ENCODE data around the gene RSPH10B2. TPM values are rescaled to one million over a fixed set of nuclear protein-coding genes. Genes with fewer than 3 reads are reported as not detected.
"Not testable (repeated sequence)": the region's sequence is repeated elsewhere in the genome, so short reads cannot be mapped to it uniquely, and the experiment has no call there.

The RSPH10B2 gene
- total RNA-seq, 1 donor from 2014 or later = 0.38 TPM

- H3K4me3 Mint-ChIP-seq (ENCODE audit: unreplicated experiment); H3K9me3 Mint-ChIP-seq (ENCODE audit: unreplicated experiment); H3K27ac Mint-ChIP-seq (ENCODE audit: unreplicated experiment); H3K4me1 Mint-ChIP-seq (ENCODE audit: unreplicated experiment); H3K36me3 Mint-ChIP-seq (ENCODE audit: unreplicated experiment); DNase-seq (ENCODE audit: extremely low spot score, unreplicated experiment): not testable (repeated sequence)
- peaks cover 14% of the 10 kb centered on the region for H3K27me3 Mint-ChIP-seq (ENCODE audit: unreplicated experiment)
Measured at GRCh38 chr7:6843092-6843491, 89.2 kb downstream of the RSPH10B2 start.

GRCh38 chr7:6843654-6844053 lies 89.8 kb downstream of the RSPH10B2 start:
- not testable (repeated sequence) for DNase-seq (ENCODE audit: extremely low spot score, unreplicated experiment); H3K36me3 Mint-ChIP-seq (ENCODE audit: unreplicated experiment); H3K9me3 Mint-ChIP-seq (ENCODE audit: unreplicated experiment); H3K4me3 Mint-ChIP-seq (ENCODE audit: unreplicated experiment); H3K27ac Mint-ChIP-seq (ENCODE audit: unreplicated experiment); H3K4me1 Mint-ChIP-seq (ENCODE audit: unreplicated experiment)
- peaks cover 14% of the 10 kb centered on the region for H3K27me3 Mint-ChIP-seq (ENCODE audit: unreplicated experiment)

GRCh38 chr7:6845971-6846449 lies 92.1 kb downstream of the RSPH10B2 start:
- not testable (repeated sequence) for H3K36me3 Mint-ChIP-seq (ENCODE audit: unreplicated experiment); H3K27ac Mint-ChIP-seq (ENCODE audit: unreplicated experiment); H3K4me1 Mint-ChIP-seq (ENCODE audit: unreplicated experiment); DNase-seq (ENCODE audit: extremely low spot score, unreplicated experiment); H3K4me3 Mint-ChIP-seq (ENCODE audit: unreplicated experiment); H3K9me3 Mint-ChIP-seq (ENCODE audit: unreplicated experiment)
- H3K27me3 Mint-ChIP-seq (ENCODE audit: unreplicated experiment) = peaks cover 14% of the 10 kb centered on the region

DNA sequence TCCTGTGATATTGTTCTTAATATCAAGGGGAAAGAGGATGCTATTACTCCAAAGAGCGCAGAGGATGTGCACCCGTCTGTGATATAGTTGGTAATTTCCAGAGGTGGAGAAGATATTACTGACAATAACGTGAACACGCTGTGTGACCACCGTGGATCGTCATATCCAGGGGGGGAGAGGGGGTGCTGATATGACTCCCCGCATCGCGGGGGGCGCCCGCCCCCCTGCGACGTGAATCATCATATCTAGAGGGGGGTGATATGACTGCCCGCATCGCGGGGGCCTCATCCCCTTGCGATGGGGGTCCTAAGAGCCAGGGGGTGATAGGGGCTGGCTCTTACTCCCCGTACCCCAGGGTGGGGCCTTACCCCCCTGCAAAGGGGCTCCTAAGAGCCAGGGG lies 93.8 kb downstream of the RSPH10B2 start:
- not testable (repeated sequence) for H3K4me1 Mint-ChIP-seq (ENCODE audit: unreplicated experiment); H3K4me3 Mint-ChIP-seq (ENCODE audit: unreplicated experiment); H3K27me3 Mint-ChIP-seq (ENCODE audit: unreplicated experiment); DNase-seq (ENCODE audit: extremely low spot score, unreplicated experiment); H3K36me3 Mint-ChIP-seq (ENCODE audit: unreplicated experiment); H3K9me3 Mint-ChIP-seq (ENCODE audit: unreplicated experiment); H3K27ac Mint-ChIP-seq (ENCODE audit: unreplicated experiment)

Other genes starting within 250 kb of the RSPH10B2 start
- 0.10 and 0.13 TPM in 2 replicates for gene GRID2IP, start 202.6 kb upstream of the RSPH10B2 start, total RNA-seq
- gene ZDHHC4, start 176.6 kb upstream of the RSPH10B2 start, total RNA-seq = 62.2 and 63.5 TPM in 2 replicates
- gene INTS15, start 164.1 kb upstream of the RSPH10B2 start, total RNA-seq = 36.5 and 40.3 TPM in 2 replicates
- 18.2 and 18.3 TPM in 2 replicates for gene ZNF853, start 138.5 kb upstream of the RSPH10B2 start, total RNA-seq
- 32.7 and 34.6 TPM in 2 replicates for gene ZNF316, start 116.8 kb upstream of the RSPH10B2 start, total RNA-seq
- 23.2 and 25.0 TPM in 2 replicates for gene ZNF12, start 47.2 kb upstream of the RSPH10B2 start, total RNA-seq
- 69.3 and 70.2 TPM in 2 replicates for gene CCZ1B, start 72.2 kb downstream of the RSPH10B2 start, total RNA-seq

Measured in osteocyte (in vitro differentiated cells).